ENCODE data around the gene ME3. TPM values are rescaled to one million over a fixed set of nuclear protein-coding genes. Genes with fewer than 3 reads are reported as not detected.

The ME3 gene
- total RNA-seq, 4 donors from 2014 or later = 1.9 to 11.0 (median 6.0) TPM

GRCh38 chr11:86506235-86506634, 166.2 kb downstream of the ME3 start:
- DNase-seq (ENCODE audit: low spot score in 2 of 2) = peak in 1 of 2 donors; percentile 7
- intact Hi-C loops (cut with DNase I; ENCODE audit: low total_unique reads) = no loop called here
- WGBS, 2 donors = 92 to 93% methylated on average over 3 of the region's 3 CpGs
- TF ChIP-seq, protein P1, sequence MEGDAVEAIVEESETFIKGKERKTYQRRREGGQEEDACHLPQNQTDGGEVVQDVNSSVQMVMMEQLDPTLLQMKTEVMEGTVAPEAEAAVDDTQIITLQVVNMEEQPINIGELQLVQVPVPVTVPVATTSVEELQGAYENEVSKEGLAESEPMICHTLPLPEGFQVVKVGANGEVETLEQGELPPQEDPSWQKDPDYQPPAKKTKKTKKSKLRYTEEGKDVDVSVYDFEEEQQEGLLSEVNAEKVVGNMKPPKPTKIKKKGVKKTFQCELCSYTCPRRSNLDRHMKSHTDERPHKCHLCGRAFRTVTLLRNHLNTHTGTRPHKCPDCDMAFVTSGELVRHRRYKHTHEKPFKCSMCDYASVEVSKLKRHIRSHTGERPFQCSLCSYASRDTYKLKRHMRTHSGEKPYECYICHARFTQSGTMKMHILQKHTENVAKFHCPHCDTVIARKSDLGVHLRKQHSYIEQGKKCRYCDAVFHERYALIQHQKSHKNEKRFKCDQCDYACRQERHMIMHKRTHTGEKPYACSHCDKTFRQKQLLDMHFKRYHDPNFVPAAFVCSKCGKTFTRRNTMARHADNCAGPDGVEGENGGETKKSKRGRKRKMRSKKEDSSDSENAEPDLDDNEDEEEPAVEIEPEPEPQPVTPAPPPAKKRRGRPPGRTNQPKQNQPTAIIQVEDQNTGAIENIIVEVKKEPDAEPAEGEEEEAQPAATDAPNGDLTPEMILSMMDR (IDR thresholded peaks at IDR 0.05) = no peak
- no peak for TF ChIP-seq POLR2A (IDR thresholded peaks at IDR 0.05)
- no peak overlapping the region for H3K4me3 ChIP-seq (ENCODE audit: low read depth, poor library complexity, severe bottlenecking)

DNA sequence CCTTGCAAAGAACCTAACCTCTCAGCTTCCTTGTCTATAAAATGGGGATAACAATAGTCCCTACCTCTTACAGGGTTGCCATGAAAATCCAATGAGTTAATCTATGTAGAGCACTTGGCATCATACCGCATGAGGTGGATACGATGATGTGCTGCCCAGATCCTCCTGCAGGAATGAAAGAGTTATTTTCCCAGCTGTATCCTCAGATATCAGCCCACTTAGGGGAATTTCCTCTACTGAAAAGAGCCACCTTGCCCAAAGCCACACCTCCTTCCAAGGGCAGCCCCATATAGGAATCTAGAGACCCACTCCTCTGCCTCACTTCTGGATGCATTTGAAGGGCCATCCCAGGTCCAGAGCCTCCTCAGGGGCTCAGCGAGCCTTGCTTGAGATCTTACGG, 169.3 kb downstream of the ME3 start:
- TF ChIP-seq POLR2A (IDR thresholded peaks at IDR 0.05) = no peak
- TF ChIP-seq, protein P1 (IDR thresholded peaks at IDR 0.05) = no peak
- intact Hi-C loops (cut with DNase I; ENCODE audit: low total_unique reads) = no loop called here
- WGBS, 2 donors = 81 to 91% methylated on average over 4 of the region's 4 CpGs
- DNase-seq (ENCODE audit: low spot score in 2 of 2) = peak in 1 of 2 donors; percentile 34
- H3K4me3 ChIP-seq (ENCODE audit: low read depth, poor library complexity, severe bottlenecking) = no peak overlapping the region

- no peak overlapping the region for H3K4me3 ChIP-seq (ENCODE audit: low read depth, poor library complexity, severe bottlenecking)
- intact Hi-C loops (cut with DNase I; ENCODE audit: low total_unique reads) = no loop called here
- no peak for DNase-seq (ENCODE audit: low spot score in 2 of 2)
- TF ChIP-seq, protein P1 (IDR thresholded peaks at IDR 0.05) = no peak
- no peak for TF ChIP-seq POLR2A (IDR thresholded peaks at IDR 0.05)
- WGBS, 2 donors = 92 to 100% methylated on average over 3 of the region's 3 CpGs
Measured at GRCh38 chr11:86502137-86502642, 170.2 kb downstream of the ME3 start.

DNA sequence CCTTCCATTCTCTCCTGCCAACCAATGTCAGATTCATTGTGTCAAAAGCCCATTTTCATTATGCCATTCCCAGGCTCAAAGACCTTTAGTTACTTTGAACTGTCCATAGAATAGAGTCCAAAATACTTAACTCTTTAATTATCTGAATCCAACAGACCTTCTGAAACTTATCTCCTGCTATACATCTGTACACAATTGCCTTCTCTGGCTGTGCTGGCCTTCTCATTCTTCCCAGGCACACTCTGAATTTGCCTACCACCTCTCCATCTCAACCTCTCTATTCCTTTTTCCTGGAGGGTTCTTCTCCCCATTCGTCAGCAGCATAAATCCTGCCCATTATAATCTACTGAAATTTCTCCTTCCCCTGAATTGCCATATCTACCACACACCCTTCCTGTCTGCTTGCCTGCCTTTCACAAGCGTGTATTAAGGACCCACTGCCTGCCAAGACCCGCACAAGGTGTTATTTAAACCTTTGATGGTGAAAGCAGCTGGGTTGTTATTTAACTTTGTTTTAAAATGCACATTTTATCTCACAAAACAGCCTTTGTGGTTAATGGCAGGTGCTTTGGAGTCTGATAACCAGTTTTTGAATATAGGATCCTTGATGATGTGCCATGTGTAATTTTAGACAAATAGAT, 171.8 kb downstream of the ME3 start:
- intact Hi-C loops (cut with DNase I; ENCODE audit: low total_unique reads) = no loop called here
- no peak for TF ChIP-seq POLR2A (IDR thresholded peaks at IDR 0.05)
- TF ChIP-seq, protein P1 (IDR thresholded peaks at IDR 0.05) = no peak
- peak in 1 of 2 donors; percentile 45 for DNase-seq (ENCODE audit: low spot score in 2 of 2)
- WGBS, 2 donors = 78 to 86% methylated on average over 3 of the region's 3 CpGs
- H3K4me3 ChIP-seq (ENCODE audit: low read depth, poor library complexity, severe bottlenecking) = no peak overlapping the region

DNA sequence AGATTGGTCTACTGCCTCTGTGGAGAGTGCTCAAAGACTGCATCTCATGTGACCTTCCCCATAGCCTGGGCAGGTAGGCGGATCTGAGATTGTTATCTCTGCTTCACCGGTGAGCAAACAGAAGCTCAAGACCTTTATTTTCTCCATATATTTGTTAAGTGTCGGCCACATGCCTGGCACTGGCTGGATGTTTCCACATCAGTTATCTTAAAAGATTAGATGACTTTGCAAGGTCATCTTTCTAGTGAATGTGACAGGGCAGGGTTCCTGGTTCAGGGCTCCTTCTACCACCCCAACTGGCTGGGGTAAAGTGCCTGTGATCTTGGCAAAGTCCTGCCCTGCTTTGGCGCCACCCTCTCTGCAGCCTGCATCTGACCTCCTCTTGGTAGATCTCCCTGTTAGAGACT, 172.7 kb downstream of the ME3 start:
- no peak for TF ChIP-seq POLR2A (IDR thresholded peaks at IDR 0.05)
- TF ChIP-seq, protein P1 (IDR thresholded peaks at IDR 0.05) = no peak
- intact Hi-C loops (cut with DNase I; ENCODE audit: low total_unique reads) = no loop called here
- WGBS, 2 donors = 71 to 81% methylated on average over 4 of the region's 4 CpGs
- peak in 1 of 2 donors; percentile 21 for DNase-seq (ENCODE audit: low spot score in 2 of 2)
- no peak overlapping the region for H3K4me3 ChIP-seq (ENCODE audit: low read depth, poor library complexity, severe bottlenecking)

Data from lower leg skin (tissue), 4 donors.